Peyer's patch (tissue), 4 donors: ENCODE results near the gene TMEM101.

Experiments
- CTCF ChIP-seq, 6 experiments: fragments of 450-650 bp in 4 of 6; fragments of 200-600 bp in 2 of 6; sonication (generic) in 1 of 6; IDR thresholded peaks; one replicate each; pipeline ENCODE4 v1.5.1; 2017 to 2019; ENCODE audit warnings: antibody characterized with exemption in 6 of 6, mild to moderate bottlenecking in 3 of 6, moderate library complexity in 1 of 6
- POLR2A ChIP-seq, 2 donors: fragments of 450-650 bp; IDR thresholded peaks; one replicate each; pipeline ENCODE4 v1.5.1; 2017; ENCODE audit warnings: antibody characterized with exemption in 2 of 2, mild to moderate bottlenecking in 2 of 2, moderate library complexity in 2 of 2

DNA sequence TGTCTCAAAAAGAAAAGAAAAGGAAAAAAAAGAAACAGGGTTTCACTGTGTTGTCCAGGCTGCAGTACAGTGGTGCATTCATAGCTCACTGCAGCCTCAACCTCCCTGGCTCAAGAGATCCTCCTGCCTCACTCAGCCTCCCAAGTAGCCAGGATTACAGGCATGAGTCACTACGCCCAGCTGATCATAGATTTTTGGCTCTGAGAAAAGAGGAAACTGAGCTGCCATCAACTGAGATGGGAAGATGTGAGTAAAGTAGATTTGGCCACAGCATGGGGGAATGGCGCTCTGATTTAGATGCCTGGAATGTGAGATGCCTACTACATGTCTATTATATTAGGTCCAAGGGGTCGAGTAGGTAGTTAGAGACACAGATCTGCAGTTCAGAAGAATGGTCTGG lies 16.2 kb downstream of the TMEM101 start:
- TF ChIP-seq CTCF (IDR thresholded peaks at IDR 0.05) (no peak), POLR2A (IDR thresholded peaks at IDR 0.05) (no peak)
